GM12878 (cell line): ENCODE data around the gene ARMS2. TPM values are rescaled to one million over a fixed set of nuclear protein-coding genes. Genes with fewer than 3 reads are reported as not detected.

ENCODE experiments used
- ATAC-seq: fragments of 200-7000 bp; cut with Tn5 transposase; 3 replicates; pipeline ENCODE4 v1.9.1; 2020; ENCODE audit warnings: mild to moderate bottlenecking, moderate library complexity
- BruUV-seq: library from RNA; stranded (reverse); fragments of 400-500 nt; replicated peaks from 2 replicates; lab custom pipeline; 2021; lab: Mats Ljungman, UMichigan
- CTCF ChIA-PET: fragments of 300-600 bp; sonication (Branson Sonifier 250); formaldehyde crosslinking; extraction: SDS; loops from one replicate; lab custom pipeline; 2021; ENCODE audit warnings: inconsistent platforms; lab: Yijun Ruan, JAX
- POLR2A ChIA-PET: fragments of 350-600 bp; formaldehyde crosslinking; extraction: SDS; loops from one replicate; lab custom pipeline; 2021; ENCODE audit warnings: inconsistent platforms; lab: Charles Lee
- RAD21 ChIA-PET: fragments of 300-600 bp; sonication (Branson Sonifier 250); formaldehyde crosslinking; loops from one replicate; lab custom pipeline; 2023; ENCODE audit warnings: antibody characterized with exemption; ENCODE audit not compliant: unreplicated experiment; lab: Charles Lee
- SMC1A ChIA-PET: fragments of 300-600 bp; sonication (Branson Sonifier 250); formaldehyde crosslinking; loops from one replicate; lab custom pipeline; 2023; ENCODE audit not compliant: unreplicated experiment, uncharacterized antibody; lab: Charles Lee
- DNase-seq: peaks from one replicate; pipeline ENCODE4 v3.0.0-alpha.2; 2011; ENCODE audit warnings: low read depth, low spot score
- FAIRE-seq: peaks from 3 replicates; lab custom pipeline; 2011; peaks lifted over from hg19 to GRCh38; lab: Jason Lieb, UNC
- H2AFZ ChIP-seq: 2 replicates; pipeline ENCODE4 v1.6.0; 2011; ENCODE audit warnings: low read depth, low read length, control low read depth; ENCODE audit not compliant: control insufficient read depth
- H3K27ac ChIP-seq: 2 replicates; pipeline ENCODE4 v1.5.1; 2011; ENCODE audit warnings: control low read depth; ENCODE audit not compliant: control insufficient read depth, insufficient read depth
- H3K27me3 ChIP-seq, 2 experiments: replicated peaks in 1 of 2; 2 replicates each; pipeline versions ENCODE4 v1.6.0 to v1.6.1; 2011; ENCODE audit warnings: low read length in 1 of 2; ENCODE audit not compliant: control insufficient read depth in 2 of 2, insufficient read depth in 2 of 2
- H3K36me3 ChIP-seq, 2 experiments: 2 replicates each; pipeline ENCODE4 v1.5.1; 2011; ENCODE audit warnings: low read length in 1 of 2; ENCODE audit not compliant: control insufficient read depth in 2 of 2, insufficient read depth in 2 of 2
- H3K4me1 ChIP-seq: 2 replicates; pipeline ENCODE4 v1.6.1; 2011; ENCODE audit warnings: mild to moderate bottlenecking, low read length, moderate library complexity, mixed read lengths; ENCODE audit not compliant: control insufficient read depth, insufficient read depth
- H3K4me2 ChIP-seq: 2 replicates; pipeline ENCODE4 v1.6.0; 2011; ENCODE audit warnings: control low read depth; ENCODE audit not compliant: control insufficient read depth, insufficient read depth
- H3K4me3 ChIP-seq: fragments of 200-600 bp; sonication (generic); 2 replicates; pipeline ENCODE4 v1.5.1; 2016
- H3K79me2 ChIP-seq: 2 replicates; pipeline ENCODE4 v1.6.0; 2011; ENCODE audit warnings: low read length; ENCODE audit not compliant: control insufficient read depth, insufficient read depth
- H3K9ac ChIP-seq: 2 replicates; pipeline ENCODE4 v1.8.0; 2011; ENCODE audit warnings: low read length, control low read depth, mixed read lengths; ENCODE audit not compliant: control insufficient read depth, insufficient read depth
- H3K9me3 ChIP-seq: replicated peaks from 3 replicates; pipeline ENCODE4 v1.5.1; 2011; ENCODE audit warnings: mild to moderate bottlenecking, low read length; ENCODE audit not compliant: control insufficient read depth, insufficient read depth
- H4K20me1 ChIP-seq: 2 replicates; pipeline ENCODE4 v1.6.0; 2011; ENCODE audit not compliant: control insufficient read depth, insufficient read depth
- E2F4 ChIP-seq: IDR thresholded peaks from 2 replicates; pipeline ENCODE4 v1.6.1; 2012; ENCODE audit warnings: low read depth, low read length, improper control_type of control experiment
- IRF5 ChIP-seq: fragments of 450-650 bp; IDR thresholded peaks from 2 replicates; pipeline ENCODE4 v1.6.1; 2017; ENCODE audit warnings: borderline replicate concordance
- KAT2A ChIP-seq: conservative IDR thresholded peaks from 2 replicates; pipeline ENCODE4 v1.6.1; 2011; ENCODE audit warnings: low read depth, low read length; ENCODE audit not compliant: control insufficient read depth
- MYB ChIP-seq: fragments of 150-350 bp; IDR thresholded peaks from 2 replicates; pipeline ENCODE4 v1.6.1; 2014; ENCODE audit warnings: mild to moderate bottlenecking, low read depth, low read length, borderline replicate concordance
- POLR2AphosphoS5 ChIP-seq: IDR thresholded peaks from 2 replicates; pipeline ENCODE4 v1.6.1; 2011; ENCODE audit warnings: mild to moderate bottlenecking, low read length, inconsistent platforms
- RELA ChIP-seq: fragments of 450-650 bp; IDR thresholded peaks from 2 replicates; pipeline ENCODE4 v1.8.0; 2014; ENCODE audit warnings: borderline replicate concordance; ENCODE audit not compliant: partially characterized antibody
- SIN3A ChIP-seq: IDR thresholded peaks from 2 replicates; pipeline ENCODE4 v1.6.1; 2012; ENCODE audit warnings: low read depth, low read length, improper control_type of control experiment
- SREBF2 ChIP-seq: IDR thresholded peaks from 2 replicates; pipeline ENCODE4 v1.6.1; 2012; ENCODE audit warnings: mild to moderate bottlenecking, low read length
- TCF7 ChIP-seq: IDR thresholded peaks from 2 replicates; pipeline ENCODE4 v1.6.1; 2014; ENCODE audit warnings: antibody characterized with exemption, borderline replicate concordance
- ZNF592 ChIP-seq: fragments of 450-650 bp; IDR thresholded peaks from 2 replicates; pipeline ENCODE4 v1.6.1; 2017; ENCODE audit warnings: mild to moderate bottlenecking, moderate library complexity
- ZZZ3 ChIP-seq: IDR thresholded peaks from 2 replicates; pipeline ENCODE4 v1.6.1; 2011; ENCODE audit warnings: low read depth; ENCODE audit not compliant: control insufficient read depth, insufficient read length
- WGBS: methylation state at CpG from one replicate; pipeline ENCODE4 v1.1.6; 2016; ENCODE audit warnings: low lambda C conversion rate; ENCODE audit not compliant: insufficient replicate concordance, insufficient coverage; ENCODE audit errors: missing lambda C conversion rate; 5-methylcytosine and 5-hydroxymethylcytosine counted together
- in situ Hi-C: fragments of 300-500 bp; cut with MboI; formaldehyde crosslinking; loops from 9 replicates; pipeline ENCODE4 v1.14.3; 2018; ENCODE audit warnings: mixed read lengths
- intact Hi-C: fragments of 100-400 bp; cut with micrococcal nuclease; formaldehyde crosslinking; loops from one replicate; pipeline ENCODE4 v1.14.2; 2022; ENCODE audit not compliant: unreplicated experiment
- polyA plus RNA-seq, 11 experiments: library from polyadenylated mRNA; depleted of rRNA in 4 of 11; unstranded in 6 of 11; stranded (reverse) in 5 of 11; fragments of >200 nt; fragmentation: Nextera tagmentation in 4 of 11; fragmentation: Illumina TruSeq in 1 of 11; extraction: Ambion mirVana in 4 of 11; extraction: Trizol in 1 of 11; gene quantifications; 1 replicate in 1 of 11; 2 replicates in 10 of 11; pipeline versions ENCODE4 v1.2.1 to v1.2.3, GENCODE V29; 2011 to 2016; ENCODE audit warnings: inconsistent platforms in 2 of 11, missing spikeins in 2 of 11, low read depth in 1 of 11
- total RNA-seq, 4 experiments: library from RNA; depleted of rRNA in 3 of 4; stranded (reverse); fragments of >200 nt in 3 of 4; fragmentation: Illumina TruSeq in 1 of 4; extraction: Trizol in 1 of 4; gene quantifications; 2 replicates each; pipeline versions ENCODE4 v1.2.1 to v1.2.3, GENCODE V29; 2013 to 2021
- TF ChIP-seq, protein P1 (sequence below): fragments of 450-650 bp; IDR thresholded peaks from 2 replicates; pipeline ENCODE4 v1.6.1; 2016; ENCODE audit warnings: mild to moderate bottlenecking
- TF ChIP-seq, protein P2 (sequence below): fragments of 450-650 bp; IDR thresholded peaks from 2 replicates; pipeline ENCODE4 v1.6.1; 2016; ENCODE audit warnings: mild to moderate bottlenecking

The ARMS2 gene
- total and polyA plus RNA-seq, 10 of the 15 experiments (the other 5 are each of a cell fraction or from before 2014, with no cell fraction given) = not detected

GRCh38 chr10:122421054-122421625 lies 33.3 kb upstream of the ARMS2 start:
- CTCF ChIA-PET = interaction anchor here (3.1 kb wide), 1 partner anchor 14 kb away, joined by 25 read pairs; no protein-coding TSS in a partner anchor
- POLR2A ChIA-PET = no interaction called here
- FAIRE-seq (no peak), ATAC-seq (no peak), DNase-seq (no peak)
- Histone ChIP-seq H3K4me2 (no peak overlapping the region), H3K9me3 (no peaks in the 10 kb centered on the region), H3K79me2 (no peaks in the 10 kb centered on the region), H4K20me1 (no peaks in the 10 kb centered on the region), H3K27ac (no peak overlapping the region), H3K9ac (no peak overlapping the region), H3K4me1 (no peaks in the 10 kb centered on the region), H3K4me3 (no peak overlapping the region), H3K27me3 (no peaks in the 10 kb centered on the region), H2AFZ (no peak overlapping the region), H3K36me3 (no peaks in the 10 kb centered on the region)
- SMC1A ChIA-PET = no interaction called here
- RAD21 ChIA-PET = no interaction called here
- 13% methylated on average over 3 of the region's 3 CpGs for WGBS
- intact Hi-C loops = no loop called here
- BruUV-seq = no TSS peak
- TF ChIP-seq RELA (no peak), IRF5 (no peak), POLR2AphosphoS5 (no peak), TCF7 (no peak), ZNF592 (no peak), SIN3A (no peak), E2F4 (no peak), ZZZ3 (no peak), MYB (no peak), SREBF2 (no peak), KAT2A (no peak)
- TF ChIP-seq, protein P1, sequence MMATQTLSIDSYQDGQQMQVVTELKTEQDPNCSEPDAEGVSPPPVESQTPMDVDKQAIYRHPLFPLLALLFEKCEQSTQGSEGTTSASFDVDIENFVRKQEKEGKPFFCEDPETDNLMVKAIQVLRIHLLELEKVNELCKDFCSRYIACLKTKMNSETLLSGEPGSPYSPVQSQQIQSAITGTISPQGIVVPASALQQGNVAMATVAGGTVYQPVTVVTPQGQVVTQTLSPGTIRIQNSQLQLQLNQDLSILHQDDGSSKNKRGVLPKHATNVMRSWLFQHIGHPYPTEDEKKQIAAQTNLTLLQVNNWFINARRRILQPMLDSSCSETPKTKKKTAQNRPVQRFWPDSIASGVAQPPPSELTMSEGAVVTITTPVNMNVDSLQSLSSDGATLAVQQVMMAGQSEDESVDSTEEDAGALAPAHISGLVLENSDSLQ = no peak
- TF ChIP-seq, protein P2, sequence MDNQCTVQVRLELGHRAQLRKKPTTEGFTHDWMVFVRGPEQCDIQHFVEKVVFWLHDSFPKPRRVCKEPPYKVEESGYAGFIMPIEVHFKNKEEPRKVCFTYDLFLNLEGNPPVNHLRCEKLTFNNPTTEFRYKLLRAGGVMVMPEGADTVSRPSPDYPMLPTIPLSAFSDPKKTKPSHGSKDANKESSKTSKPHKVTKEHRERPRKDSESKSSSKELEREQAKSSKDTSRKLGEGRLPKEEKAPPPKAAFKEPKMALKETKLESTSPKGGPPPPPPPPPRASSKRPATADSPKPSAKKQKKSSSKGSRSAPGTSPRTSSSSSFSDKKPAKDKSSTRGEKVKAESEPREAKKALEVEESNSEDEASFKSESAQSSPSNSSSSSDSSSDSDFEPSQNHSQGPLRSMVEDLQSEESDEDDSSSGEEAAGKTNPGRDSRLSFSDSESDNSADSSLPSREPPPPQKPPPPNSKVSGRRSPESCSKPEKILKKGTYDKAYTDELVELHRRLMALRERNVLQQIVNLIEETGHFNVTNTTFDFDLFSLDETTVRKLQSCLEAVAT = no peak
- in situ Hi-C loops = no loop called here
